Subcutaneous abdominal adipose tissue (tissue), 5 donors: ENCODE data around the gene OSGEP.

ENCODE experiments used
- H3K27ac ChIP-seq: one replicate; pipeline ENCODE4 v1.7.0; 2013; ENCODE audit warnings: low read depth, mild to moderate bottlenecking, inconsistent platforms, low read length, moderate library complexity
- H3K27me3 ChIP-seq, 5 donors: one replicate each; pipeline ENCODE4 v1.7.0; 2013; ENCODE audit warnings: low read length in 5 of 5, inconsistent platforms in 1 of 5; ENCODE audit not compliant: control insufficient read depth in 5 of 5, insufficient read depth in 4 of 5
- H3K36me3 ChIP-seq, 5 donors: one replicate each; pipeline ENCODE4 v1.7.0; 2013; ENCODE audit warnings: low read length in 5 of 5; ENCODE audit not compliant: control insufficient read depth in 5 of 5, insufficient read depth in 5 of 5
- H3K4me1 ChIP-seq, 5 donors: one replicate each; pipeline ENCODE4 v1.7.0; 2013; ENCODE audit warnings: low read length in 5 of 5, mild to moderate bottlenecking in 3 of 5, moderate library complexity in 1 of 5; ENCODE audit not compliant: control insufficient read depth in 5 of 5, insufficient read depth in 5 of 5
- H3K4me3 ChIP-seq, 5 donors: one replicate each; pipeline ENCODE4 v1.7.0; 2013; ENCODE audit warnings: low read length in 5 of 5, low read depth in 1 of 5
- H3K9ac ChIP-seq, 5 donors: one replicate each; pipeline ENCODE4 v1.7.0; 2013; ENCODE audit warnings: low read length in 5 of 5, mild to moderate bottlenecking in 4 of 5, moderate library complexity in 3 of 5
- H3K9me3 ChIP-seq, 5 donors: one replicate each; pipeline ENCODE4 v1.7.0; 2013; ENCODE audit warnings: low read length in 5 of 5; ENCODE audit not compliant: control insufficient read depth in 5 of 5
- donor health status: healthy.
- donor health status: healthy.
- donor health status: healthy.
- donor health status: healthy.
- donor health status: healthy.

OSGEP gene

GRCh38 chr14:20490563-20490962 is 36.0 kb upstream of the OSGEP start:
- peaks cover 0 to 30% (median 4%) of the 10 kb centered on the region in 5 donors for H3K4me1 ChIP-seq
- H3K9me3 ChIP-seq = no peaks in the 10 kb centered on the region
- no peak overlapping the region for H3K27ac ChIP-seq
- H3K27me3 ChIP-seq = no peaks in the 10 kb centered on the region
- no peak overlapping the region for H3K4me3 ChIP-seq
- H3K9ac ChIP-seq = no peak overlapping the region
- no peaks in the 10 kb centered on the region for H3K36me3 ChIP-seq

DNA sequence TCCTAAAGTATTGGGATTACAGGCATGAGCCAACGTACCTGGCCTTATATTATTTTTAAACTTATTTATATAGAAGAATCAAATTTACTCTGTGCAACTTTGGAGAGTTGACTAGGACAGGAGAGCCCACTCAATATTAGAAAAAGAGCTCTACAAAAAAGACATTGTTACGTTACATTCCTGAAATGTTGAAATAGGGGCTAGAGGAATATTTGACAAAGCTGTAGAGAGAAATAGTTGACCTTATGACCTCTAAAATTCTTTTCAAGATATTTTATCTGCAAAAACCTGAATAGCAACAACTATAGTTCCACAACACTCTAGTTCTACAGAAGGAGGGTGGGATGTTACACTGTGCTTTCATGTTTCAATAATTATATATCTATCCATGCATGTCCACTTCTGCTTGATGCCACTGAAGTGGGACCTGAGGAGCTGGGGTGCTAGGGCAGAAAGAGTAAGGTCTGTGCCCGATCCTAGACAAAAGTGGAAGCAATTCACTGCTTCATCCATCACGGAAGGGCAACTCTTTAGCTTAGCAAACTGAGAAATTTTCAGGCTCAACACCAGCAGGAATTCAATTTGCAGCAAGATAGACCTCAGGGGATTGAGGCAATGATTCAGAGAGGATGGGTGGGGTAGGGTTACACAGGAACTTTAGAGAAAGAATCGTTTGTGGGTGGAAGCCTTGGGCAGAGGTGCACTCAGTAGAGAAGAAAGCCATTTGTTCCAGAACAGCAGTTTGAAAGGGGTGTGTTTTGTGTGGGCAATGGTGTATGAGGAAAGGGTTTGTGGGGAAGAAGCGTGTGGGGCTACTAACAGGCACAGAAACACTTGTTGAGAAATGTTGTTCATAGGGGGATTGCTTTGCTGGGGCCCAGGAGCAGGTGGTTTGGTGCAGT is 34.7 kb upstream of the OSGEP start:
- Histone ChIP-seq H3K36me3 (no peaks in the 10 kb centered on the region), H3K27ac (no peak overlapping the region), H3K9me3 (no peaks in the 10 kb centered on the region), H3K4me3 (peak overlapping the region in 1 of 5 donors; percentile 13), H3K27me3 (no peaks in the 10 kb centered on the region), H3K9ac (no peak overlapping the region), H3K4me1 (peaks cover 0 to 30% (median 4%) of the 10 kb centered on the region in 5 donors)

DNA sequence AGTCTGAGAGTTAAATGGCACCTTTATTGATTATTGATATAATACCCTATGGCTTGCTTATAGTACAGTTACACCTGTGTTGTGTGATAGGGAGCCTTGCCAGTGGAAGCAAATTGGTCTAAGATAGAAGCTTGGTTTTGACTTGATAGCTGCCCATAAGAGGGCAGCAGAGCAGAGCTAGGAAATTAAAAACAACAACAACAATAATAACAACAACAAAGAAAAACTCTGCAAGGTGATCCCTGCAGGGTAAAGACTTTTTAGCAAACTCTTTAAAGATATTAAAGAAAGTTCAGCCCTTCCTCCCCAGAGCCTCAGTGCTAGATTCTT is 32.7 kb upstream of the OSGEP start:
- Histone ChIP-seq H3K36me3 (no peaks in the 10 kb centered on the region), H3K27ac (no peak overlapping the region), H3K9me3 (no peaks in the 10 kb centered on the region), H3K4me3 (no peak overlapping the region), H3K4me1 (peaks cover 0 to 24% (median 4%) of the 10 kb centered on the region in 5 donors), H3K9ac (no peak overlapping the region), H3K27me3 (no peaks in the 10 kb centered on the region)

GRCh38 chr14:20486684-20487395 is 32.2 kb upstream of the OSGEP start:
- Histone ChIP-seq H3K9ac (no peak overlapping the region), H3K36me3 (no peaks in the 10 kb centered on the region), H3K4me3 (no peak overlapping the region), H3K27ac (no peak overlapping the region), H3K9me3 (no peaks in the 10 kb centered on the region), H3K4me1 (peaks cover 0 to 24% (median 4%) of the 10 kb centered on the region in 5 donors), H3K27me3 (no peaks in the 10 kb centered on the region)

DNA sequence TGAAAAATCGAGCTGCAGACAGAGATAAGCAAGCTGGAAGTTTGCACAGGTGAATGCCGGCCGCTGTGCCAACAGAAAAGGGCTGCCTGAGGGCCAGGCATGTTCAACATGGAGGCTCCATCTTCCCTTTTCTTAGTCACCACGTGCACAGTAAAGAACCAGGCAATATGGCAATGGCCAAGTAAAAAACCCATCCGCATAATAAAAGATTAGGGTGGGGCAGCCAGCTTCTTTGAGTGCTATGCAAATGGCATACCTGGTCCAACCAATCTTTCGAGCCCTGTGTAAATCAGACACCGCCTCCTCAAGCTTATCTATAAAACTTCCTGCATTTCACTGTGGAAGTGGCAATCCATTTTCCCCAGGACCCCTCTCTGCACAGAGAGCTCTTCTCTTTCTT is 31.3 kb upstream of the OSGEP start:
- Histone ChIP-seq H3K4me3 (no peak overlapping the region), H3K36me3 (no peaks in the 10 kb centered on the region), H3K9me3 (no peaks in the 10 kb centered on the region), H3K27me3 (no peaks in the 10 kb centered on the region), H3K27ac (no peak overlapping the region), H3K4me1 (peaks cover 0 to 24% (median 4%) of the 10 kb centered on the region in 5 donors), H3K9ac (no peak overlapping the region)

DNA sequence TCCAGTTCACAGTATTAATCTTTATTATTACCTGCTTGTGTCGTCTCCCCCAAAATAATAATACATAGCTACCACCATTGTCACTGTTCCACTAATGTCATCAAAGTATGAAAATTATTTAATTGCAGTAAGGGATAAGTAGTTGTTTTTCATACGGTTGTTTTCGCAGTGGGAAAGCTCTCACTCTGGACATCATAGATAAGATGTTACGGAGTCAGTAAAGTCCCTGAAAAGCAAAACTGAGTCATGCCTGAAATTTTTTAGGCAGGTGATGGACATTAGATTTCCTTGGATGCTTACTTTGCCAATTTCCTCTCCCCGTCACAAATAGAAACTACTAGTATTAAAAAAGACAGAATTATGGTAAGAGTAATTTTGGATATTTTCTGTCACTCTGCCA is 27.8 kb upstream of the OSGEP start:
- Histone ChIP-seq H3K9me3 (no peaks in the 10 kb centered on the region), H3K36me3 (peaks cover 0 to 11% (median 3%) of the 10 kb centered on the region in 5 donors), H3K27ac (no peak overlapping the region), H3K9ac (no peak overlapping the region), H3K4me3 (no peak overlapping the region), H3K27me3 (no peaks in the 10 kb centered on the region), H3K4me1 (peaks cover 0 to 13% (median 8%) of the 10 kb centered on the region in 5 donors)

- no peaks in the 10 kb centered on the region for H3K27me3 ChIP-seq
- peaks cover 0 to 21% (median 19%) of the 10 kb centered on the region in 5 donors for H3K4me1 ChIP-seq
- no peak overlapping the region for H3K27ac ChIP-seq
- no peak overlapping the region for H3K4me3 ChIP-seq
- no peaks in the 10 kb centered on the region for H3K9me3 ChIP-seq
- no peak overlapping the region for H3K9ac ChIP-seq
- peaks cover 5 to 46% (median 28%) of the 10 kb centered on the region in 5 donors for H3K36me3 ChIP-seq
Observed at GRCh38 chr14:20478894-20479293, 24.3 kb upstream of the OSGEP start.

- H3K9ac ChIP-seq = no peak overlapping the region
- no peaks in the 10 kb centered on the region for H3K27me3 ChIP-seq
- H3K27ac ChIP-seq = peak overlapping the region; percentile 31
- H3K36me3 ChIP-seq = peaks cover 5 to 60% (median 30%) of the 10 kb centered on the region in 5 donors
- H3K4me3 ChIP-seq = peak overlapping the region in 1 of 5 donors; percentile 17
- no peaks in the 10 kb centered on the region for H3K9me3 ChIP-seq
- peaks cover 0 to 21% (median 19%) of the 10 kb centered on the region in 5 donors for H3K4me1 ChIP-seq
Observed at GRCh38 chr14:20477211-20477876, 22.7 kb upstream of the OSGEP start.

- peak overlapping the region; percentile 31 for H3K27ac ChIP-seq
Observed at GRCh38 chr14:20476776-20477175, 22.2 kb upstream of the OSGEP start.

More at GRCh38 chr14:20476776-20477175, 22.2 kb upstream of the OSGEP start:
- peak overlapping the region in 1 of 5 donors; percentile 30 for H3K9ac ChIP-seq
- no peaks in the 10 kb centered on the region for H3K27me3 ChIP-seq
- peak overlapping the region in 1 of 5 donors; percentile 17 for H3K4me3 ChIP-seq
- peaks cover 0 to 22% (median 19%) of the 10 kb centered on the region in 5 donors for H3K4me1 ChIP-seq
- no peaks in the 10 kb centered on the region for H3K9me3 ChIP-seq
- H3K36me3 ChIP-seq = peaks cover 5 to 64% (median 30%) of the 10 kb centered on the region in 5 donors
